GM12878 (cell line): Measurements from ENCODE around the gene RAB3C. TPM values are rescaled to one million over a fixed set of nuclear protein-coding genes. Genes with fewer than 3 reads are reported as not detected.

ENCODE experiments used
- ATAC-seq: fragments of 200-7000 bp; cut with Tn5 transposase; 3 replicates; pipeline ENCODE4 v1.9.1; 2020; ENCODE audit warnings: mild to moderate bottlenecking, moderate library complexity
- BruUV-seq: library from RNA; stranded (reverse); fragments of 400-500 nt; replicated peaks from 2 replicates; lab custom pipeline; 2021; lab: Mats Ljungman, UMichigan
- CTCF ChIA-PET: fragments of 300-600 bp; sonication (Branson Sonifier 250); formaldehyde crosslinking; extraction: SDS; loops from one replicate; lab custom pipeline; 2021; ENCODE audit warnings: inconsistent platforms; lab: Yijun Ruan, JAX
- POLR2A ChIA-PET: fragments of 350-600 bp; formaldehyde crosslinking; extraction: SDS; loops from one replicate; lab custom pipeline; 2021; ENCODE audit warnings: inconsistent platforms; lab: Charles Lee
- RAD21 ChIA-PET: fragments of 300-600 bp; sonication (Branson Sonifier 250); formaldehyde crosslinking; loops from one replicate; lab custom pipeline; 2023; ENCODE audit warnings: antibody characterized with exemption; ENCODE audit not compliant: unreplicated experiment; lab: Charles Lee
- SMC1A ChIA-PET: fragments of 300-600 bp; sonication (Branson Sonifier 250); formaldehyde crosslinking; loops from one replicate; lab custom pipeline; 2023; ENCODE audit not compliant: unreplicated experiment, uncharacterized antibody; lab: Charles Lee
- DNase-seq: peaks from one replicate; pipeline ENCODE4 v3.0.0-alpha.2; 2011; ENCODE audit warnings: low read depth, low spot score
- FAIRE-seq: peaks from 3 replicates; lab custom pipeline; 2011; peaks lifted over from hg19 to GRCh38; lab: Jason Lieb, UNC
- H2AFZ ChIP-seq: 2 replicates; pipeline ENCODE4 v1.6.0; 2011; ENCODE audit warnings: low read depth, low read length, control low read depth; ENCODE audit not compliant: control insufficient read depth
- H3K27ac ChIP-seq: 2 replicates; pipeline ENCODE4 v1.5.1; 2011; ENCODE audit warnings: control low read depth; ENCODE audit not compliant: control insufficient read depth, insufficient read depth
- H3K27me3 ChIP-seq, 2 experiments: replicated peaks in 1 of 2; 2 replicates each; pipeline versions ENCODE4 v1.6.0 to v1.6.1; 2011; ENCODE audit warnings: low read length in 1 of 2; ENCODE audit not compliant: control insufficient read depth in 2 of 2, insufficient read depth in 2 of 2
- H3K36me3 ChIP-seq, 2 experiments: 2 replicates each; pipeline ENCODE4 v1.5.1; 2011; ENCODE audit warnings: low read length in 1 of 2; ENCODE audit not compliant: control insufficient read depth in 2 of 2, insufficient read depth in 2 of 2
- H3K4me1 ChIP-seq: 2 replicates; pipeline ENCODE4 v1.6.1; 2011; ENCODE audit warnings: mild to moderate bottlenecking, low read length, moderate library complexity, mixed read lengths; ENCODE audit not compliant: control insufficient read depth, insufficient read depth
- H3K4me2 ChIP-seq: 2 replicates; pipeline ENCODE4 v1.6.0; 2011; ENCODE audit warnings: control low read depth; ENCODE audit not compliant: control insufficient read depth, insufficient read depth
- H3K4me3 ChIP-seq: fragments of 200-600 bp; sonication (generic); 2 replicates; pipeline ENCODE4 v1.5.1; 2016
- H3K79me2 ChIP-seq: 2 replicates; pipeline ENCODE4 v1.6.0; 2011; ENCODE audit warnings: low read length; ENCODE audit not compliant: control insufficient read depth, insufficient read depth
- H3K9ac ChIP-seq: 2 replicates; pipeline ENCODE4 v1.8.0; 2011; ENCODE audit warnings: low read length, control low read depth, mixed read lengths; ENCODE audit not compliant: control insufficient read depth, insufficient read depth
- H3K9me3 ChIP-seq: replicated peaks from 3 replicates; pipeline ENCODE4 v1.5.1; 2011; ENCODE audit warnings: mild to moderate bottlenecking, low read length; ENCODE audit not compliant: control insufficient read depth, insufficient read depth
- H4K20me1 ChIP-seq: 2 replicates; pipeline ENCODE4 v1.6.0; 2011; ENCODE audit not compliant: control insufficient read depth, insufficient read depth
- ATF7 ChIP-seq: fragments of 450-650 bp; IDR thresholded peaks from 2 replicates; pipeline ENCODE4 v1.6.1; 2016; ENCODE audit warnings: low read depth, mild to moderate bottlenecking
- KLF5 ChIP-seq: fragments of 450-650 bp; IDR thresholded peaks from 2 replicates; pipeline ENCODE4 v1.6.1; 2014; ENCODE audit warnings: mild to moderate bottlenecking; ENCODE audit not compliant: partially characterized antibody
- POLR2AphosphoS2 ChIP-seq: IDR thresholded peaks from 2 replicates; pipeline ENCODE4 v1.6.1; 2011; ENCODE audit warnings: low read depth, mild to moderate bottlenecking, low read length, improper control_type of control experiment, moderate library complexity
- RAD21 ChIP-seq: IDR thresholded peaks from 2 replicates; pipeline ENCODE4 v1.6.1; 2011; ENCODE audit warnings: mild to moderate bottlenecking, low read depth, low read length, moderate library complexity; ENCODE audit not compliant: insufficient read depth
- RFX5 ChIP-seq: IDR thresholded peaks from 2 replicates; pipeline ENCODE4 v1.6.1; 2011; ENCODE audit warnings: low read depth, low read length, improper control_type of control experiment
- YY1 ChIP-seq: IDR thresholded peaks from 2 replicates; pipeline ENCODE4 v1.6.1; 2011; ENCODE audit warnings: low read depth, mild to moderate bottlenecking, low read length
- ZNF207 ChIP-seq: fragments of 450-650 bp; IDR thresholded peaks from 2 replicates; pipeline ENCODE4 v1.6.1; 2014; ENCODE audit warnings: antibody characterized with exemption, mild to moderate bottlenecking, borderline replicate concordance
- WGBS: methylation state at CpG from one replicate; pipeline ENCODE4 v1.1.6; 2016; ENCODE audit warnings: low lambda C conversion rate; ENCODE audit not compliant: insufficient replicate concordance, insufficient coverage; ENCODE audit errors: missing lambda C conversion rate; 5-methylcytosine and 5-hydroxymethylcytosine counted together
- in situ Hi-C: fragments of 300-500 bp; cut with MboI; formaldehyde crosslinking; loops from 9 replicates; pipeline ENCODE4 v1.14.3; 2018; ENCODE audit warnings: mixed read lengths
- intact Hi-C: fragments of 100-400 bp; cut with micrococcal nuclease; formaldehyde crosslinking; loops from one replicate; pipeline ENCODE4 v1.14.2; 2022; ENCODE audit not compliant: unreplicated experiment
- polyA plus RNA-seq, 11 experiments: library from polyadenylated mRNA; depleted of rRNA in 4 of 11; unstranded in 6 of 11; stranded (reverse) in 5 of 11; fragments of >200 nt; fragmentation: Nextera tagmentation in 4 of 11; fragmentation: Illumina TruSeq in 1 of 11; extraction: Ambion mirVana in 4 of 11; extraction: Trizol in 1 of 11; gene quantifications; 1 replicate in 1 of 11; 2 replicates in 10 of 11; pipeline versions ENCODE4 v1.2.1 to v1.2.3, GENCODE V29; 2011 to 2016; ENCODE audit warnings: inconsistent platforms in 2 of 11, missing spikeins in 2 of 11, low read depth in 1 of 11
- total RNA-seq, 4 experiments: library from RNA; depleted of rRNA in 3 of 4; stranded (reverse); fragments of >200 nt in 3 of 4; fragmentation: Illumina TruSeq in 1 of 4; extraction: Trizol in 1 of 4; gene quantifications; 2 replicates each; pipeline versions ENCODE4 v1.2.1 to v1.2.3, GENCODE V29; 2013 to 2021
- TF ChIP-seq, protein P1 (sequence below): fragments of 450-650 bp; IDR thresholded peaks from 2 replicates; pipeline ENCODE4 v1.6.1; 2018; ENCODE audit warnings: borderline replicate concordance, mild to moderate bottlenecking; ENCODE audit not compliant: partially characterized antibody

Gene RAB3C
- total and polyA plus RNA-seq, 10 of the 15 experiments (the other 5 are each of a cell fraction or from before 2014, with no cell fraction given) = not detected

DNA sequence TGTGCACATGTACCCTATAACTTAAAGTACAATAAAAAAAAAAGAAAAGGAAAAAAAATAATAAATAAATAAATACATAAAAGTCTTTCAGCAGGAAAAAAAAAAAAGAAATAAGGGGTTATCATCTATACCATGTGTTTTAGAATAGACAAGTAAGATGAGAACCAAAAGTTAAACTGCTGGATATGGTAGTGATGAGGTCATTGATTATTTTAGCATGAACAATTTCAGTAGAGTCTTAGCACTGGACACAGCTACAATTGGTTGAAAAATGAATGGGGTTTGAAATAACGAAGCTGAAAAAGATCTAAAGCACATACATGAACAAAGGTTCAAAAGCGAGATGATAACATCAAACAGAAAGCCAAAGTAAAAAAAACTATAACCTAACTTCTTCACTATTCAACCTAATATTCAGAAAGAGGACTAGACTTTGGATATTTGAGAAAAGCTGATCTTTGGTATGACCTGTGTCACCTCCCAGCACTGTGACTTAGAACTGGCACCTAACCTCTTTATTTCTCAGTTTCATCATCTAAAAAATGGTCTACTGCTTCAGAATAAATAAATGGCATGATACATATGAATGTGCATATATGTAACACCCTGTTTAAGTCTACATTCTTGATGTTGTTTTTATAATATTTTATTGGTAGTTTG lies 133.3 kb downstream of the RAB3C start:
- FAIRE-seq = no peak
- CTCF ChIA-PET = interaction anchor here (0.9 to 1.4 kb wide), 2 partner anchors 26 to 217 kb away, joined by 3 read pairs; no protein-coding TSS in a partner anchor
- WGBS = 13% methylated on average over 2 of the region's 2 CpGs

More for the DNA sequence above, 133.3 kb downstream of the RAB3C start:
- SMC1A ChIA-PET = interaction anchor here (0.6 to 1.6 kb wide), 5 partner anchors 36 to 254 kb away, joined by 3 to 4 read pairs (median 4); no protein-coding TSS in a partner anchor
- Histone ChIP-seq H3K79me2 (no peaks in the 10 kb centered on the region), H2AFZ (no peak overlapping the region), H4K20me1 (no peaks in the 10 kb centered on the region), H3K9ac (no peak overlapping the region), H3K4me2 (no peak overlapping the region), H3K36me3 (no peaks in the 10 kb centered on the region), H3K27me3 (no peaks in the 10 kb centered on the region; a peak in 1 of 4 replicates), H3K9me3 (no peaks in the 10 kb centered on the region), H3K27ac (no peak overlapping the region), H3K4me1 (no peaks in the 10 kb centered on the region), H3K4me3 (no peak overlapping the region)
- BruUV-seq = no TSS peak
- peak; percentile 59 for ATAC-seq
- no peak for DNase-seq
- in situ Hi-C loops = no loop called here
- intact Hi-C loops = no loop called here
- TF ChIP-seq ZNF207 (no peak), ATF7 (peak; percentile 76), RFX5 (no peak), YY1 (no peak), POLR2AphosphoS2 (no peak), RAD21 (no peak), KLF5 (no peak)
- TF ChIP-seq, protein P1, sequence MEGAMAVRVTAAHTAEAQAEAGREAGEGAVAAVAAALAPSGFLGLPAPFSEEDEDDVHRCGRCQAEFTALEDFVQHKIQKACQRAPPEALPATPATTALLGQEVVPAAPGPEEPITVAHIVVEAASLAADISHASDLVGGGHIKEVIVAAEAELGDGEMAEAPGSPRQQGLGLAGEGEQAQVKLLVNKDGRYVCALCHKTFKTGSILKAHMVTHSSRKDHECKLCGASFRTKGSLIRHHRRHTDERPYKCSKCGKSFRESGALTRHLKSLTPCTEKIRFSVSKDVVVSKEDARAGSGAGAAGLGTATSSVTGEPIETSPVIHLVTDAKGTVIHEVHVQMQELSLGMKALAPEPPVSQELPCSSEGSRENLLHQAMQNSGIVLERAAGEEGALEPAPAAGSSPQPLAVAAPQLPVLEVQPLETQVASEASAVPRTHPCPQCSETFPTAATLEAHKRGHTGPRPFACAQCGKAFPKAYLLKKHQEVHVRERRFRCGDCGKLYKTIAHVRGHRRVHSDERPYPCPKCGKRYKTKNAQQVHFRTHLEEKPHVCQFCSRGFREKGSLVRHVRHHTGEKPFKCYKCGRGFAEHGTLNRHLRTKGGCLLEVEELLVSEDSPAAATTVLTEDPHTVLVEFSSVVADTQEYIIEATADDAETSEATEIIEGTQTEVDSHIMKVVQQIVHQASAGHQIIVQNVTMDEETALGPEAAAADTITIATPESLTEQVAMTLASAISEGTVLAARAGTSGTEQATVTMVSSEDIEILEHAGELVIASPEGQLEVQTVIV = no peak
- RAD21 ChIA-PET = interaction anchor here (1.1 to 1.4 kb wide), 2 partner anchors 15 to 174 kb away, joined by 3 read pairs; no protein-coding TSS in a partner anchor
- POLR2A ChIA-PET = no interaction called here
